ENCODE measurements around the gene DDI2.
"Not testable (repeated sequence)": the region's sequence is repeated elsewhere in the genome, so short reads cannot be mapped to it uniquely, and the experiment has no call there.

Gene DDI2

GRCh38 chr1:15617173-15618076, at the start of gene DDI2:
DDI2 (plus strand) TSS chr1:15617458; CDS start chr1:15617671, 213 bp downstream.
- peak; percentile 97 for DNase-seq

- no peak for DNase-seq
These were observed 48.7 kb upstream of the DDI2 start for GRCh38 chr1:15568387-15569073.

- DNase-seq: no peak
These were observed 46.4 kb upstream of the DDI2 start for GRCh38 chr1:15570861-15571260.

- no peak for DNase-seq
These were observed 46.0 kb upstream of the DDI2 start for GRCh38 chr1:15571266-15571665.

- DNase-seq: no peak
These were observed 43.8 kb upstream of the DDI2 start for GRCh38 chr1:15573477-15573876.

GRCh38 chr1:15574741-15575140, 42.5 kb upstream of the DDI2 start:
- DNase-seq: no peak

GRCh38 chr1:15575549-15576150, 41.6 kb upstream of the DDI2 start:
- DNase-seq: no peak

GRCh38 chr1:15577691-15578090, 39.6 kb upstream of the DDI2 start:
- DNase-seq: no peak

- DNase-seq: peak; percentile 20
These were observed 38.2 kb upstream of the DDI2 start for GRCh38 chr1:15578921-15579682.

- DNase-seq: no peak
These were observed 37.6 kb upstream of the DDI2 start for GRCh38 chr1:15579683-15580047.

GRCh38 chr1:15583016-15583706, 34.1 kb upstream of the DDI2 start:
- DNase-seq: no peak

- DNase-seq: peak; percentile 73
These were observed 32.5 kb upstream of the DDI2 start, which contains the start of gene AGMAT for GRCh38 chr1:15584489-15585363. AGMAT (minus strand) TSS chr1:15585051; CDS start chr1:15584967, 84 bp downstream.

- no peak for DNase-seq
These were observed 25.0 kb upstream of the DDI2 start for GRCh38 chr1:15592285-15592684.

GRCh38 chr1:15595809-15596617, 21.2 kb upstream of the DDI2 start:
- no peak for DNase-seq

GRCh38 chr1:15598436-15598835, 18.8 kb upstream of the DDI2 start:
- no peak for DNase-seq

GRCh38 chr1:15603050-15603965, 13.9 kb upstream of the DDI2 start:
- peak; percentile 94 for DNase-seq

- not testable (repeated sequence) for DNase-seq
These were observed 13.3 kb upstream of the DDI2 start for GRCh38 chr1:15603966-15604282.

GRCh38 chr1:15604400-15604799, 12.9 kb upstream of the DDI2 start:
- not testable (repeated sequence) for DNase-seq
